SK-MEL-5 (cell line): ENCODE results near the gene CCDC192. TPM values are rescaled to one million over a fixed set of nuclear protein-coding genes. Genes with fewer than 3 reads are reported as not detected.
"Not testable (repeated sequence)": the region's sequence is repeated elsewhere in the genome, so short reads cannot be mapped to it uniquely, and the experiment has no call there.

Source experiments
- DNase-seq: peaks from one replicate; pipeline ENCODE4 v3.0.0-alpha.2; 2016; ENCODE audit warnings: low read depth, low spot score
- in situ Hi-C: cut with HindIII; loops from 2 replicates; pipeline ENCODE4 v1.10.0; 2016; ENCODE audit warnings: low sequenced_read_pairs, high pct_unique_total_duplicates, low pct_unique_long_range_greater_than_20kb
- total RNA-seq: library from RNA; depleted of rRNA; stranded (reverse); fragments of >200 nt; shearing (Covaris generic); gene quantifications from 2 replicates; pipeline ENCODE4 v1.2.3, GENCODE V29; 2014

Gene CCDC192
- total RNA-seq, 1 experiment from 2014 or later: not detected

DNA sequence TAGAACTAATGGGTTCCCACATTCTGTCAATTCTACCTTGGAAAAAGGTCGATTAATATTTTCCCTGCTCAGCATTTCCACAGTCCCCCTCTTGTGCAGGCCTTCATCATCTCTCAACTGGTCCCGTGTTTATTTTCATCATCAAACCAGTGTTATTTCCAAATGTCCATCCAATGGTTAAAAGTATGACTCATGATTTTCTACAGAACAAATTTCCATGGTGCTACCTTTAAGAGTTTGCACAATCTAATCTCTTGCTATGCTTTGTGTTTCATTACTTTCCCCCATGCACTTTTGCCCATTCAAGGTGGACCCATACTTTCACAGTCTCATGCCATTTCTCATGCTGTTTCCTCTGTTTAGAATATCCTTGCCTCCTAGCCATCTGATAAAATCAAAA is 143.7 kb downstream of the CCDC192 start:
- in situ Hi-C loops: no loop called here

GRCh38 chr5:127847641-127848040 is 144.4 kb downstream of the CCDC192 start:
- in situ Hi-C loops, DNase-seq: not testable (repeated sequence)

More for the DNA sequence above, 143.7 kb downstream of the CCDC192 start:
- DNase-seq: no peak

DNA sequence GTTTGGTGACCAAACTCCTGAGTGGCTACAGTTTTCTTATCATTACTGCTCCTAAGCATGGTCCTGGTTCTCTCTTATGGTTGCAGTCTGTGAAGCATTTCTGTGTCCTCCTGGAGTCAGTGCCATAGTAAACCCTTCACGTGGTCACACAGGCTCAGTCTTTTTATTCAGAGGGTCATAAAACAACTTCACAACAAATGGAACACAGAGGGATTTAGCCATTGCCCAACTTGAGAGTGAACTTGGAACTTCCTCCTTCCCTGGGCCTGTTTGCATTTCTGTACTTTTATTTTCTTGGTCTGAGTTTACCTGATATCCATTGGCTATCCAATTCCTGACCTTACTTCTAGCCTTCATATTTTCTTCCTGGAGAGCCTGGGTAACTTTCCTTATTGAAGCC is 144.9 kb downstream of the CCDC192 start:
- no peak for DNase-seq
- in situ Hi-C loops: no loop called here

GRCh38 chr5:127849408-127849807 is 146.2 kb downstream of the CCDC192 start:
- DNase-seq: no peak
- in situ Hi-C loops: no loop called here

- DNase-seq: no peak
- in situ Hi-C loops: no loop called here
These were observed 146.7 kb downstream of the CCDC192 start for GRCh38 chr5:127849891-127850290.

GRCh38 chr5:127851964-127852363 is 148.8 kb downstream of the CCDC192 start:
- DNase-seq: no peak
- in situ Hi-C loops: no loop called here

GRCh38 chr5:127854520-127854919 is 151.3 kb downstream of the CCDC192 start:
- in situ Hi-C loops: no loop called here
- no peak for DNase-seq

DNA sequence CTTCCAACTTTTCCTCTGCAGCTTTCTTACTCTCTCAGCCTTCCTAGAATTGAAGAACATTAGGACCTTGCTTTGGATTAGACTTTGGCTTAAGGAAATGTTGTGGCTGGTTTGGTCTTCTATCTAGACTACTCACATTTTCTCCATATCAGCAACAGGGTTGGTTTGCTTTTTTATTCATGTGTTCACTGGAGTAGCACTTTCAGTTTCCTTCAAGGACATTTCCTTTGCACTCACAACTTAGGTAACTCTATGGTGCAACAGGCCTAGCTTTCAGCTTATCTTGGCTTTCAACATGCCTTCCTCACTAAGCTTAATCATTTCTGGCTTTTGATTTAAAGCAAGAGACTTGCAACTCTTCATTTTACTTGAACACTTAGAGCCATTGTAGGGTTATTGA is 153.1 kb downstream of the CCDC192 start:
- DNase-seq: no peak
- in situ Hi-C loops: no loop called here

DNA sequence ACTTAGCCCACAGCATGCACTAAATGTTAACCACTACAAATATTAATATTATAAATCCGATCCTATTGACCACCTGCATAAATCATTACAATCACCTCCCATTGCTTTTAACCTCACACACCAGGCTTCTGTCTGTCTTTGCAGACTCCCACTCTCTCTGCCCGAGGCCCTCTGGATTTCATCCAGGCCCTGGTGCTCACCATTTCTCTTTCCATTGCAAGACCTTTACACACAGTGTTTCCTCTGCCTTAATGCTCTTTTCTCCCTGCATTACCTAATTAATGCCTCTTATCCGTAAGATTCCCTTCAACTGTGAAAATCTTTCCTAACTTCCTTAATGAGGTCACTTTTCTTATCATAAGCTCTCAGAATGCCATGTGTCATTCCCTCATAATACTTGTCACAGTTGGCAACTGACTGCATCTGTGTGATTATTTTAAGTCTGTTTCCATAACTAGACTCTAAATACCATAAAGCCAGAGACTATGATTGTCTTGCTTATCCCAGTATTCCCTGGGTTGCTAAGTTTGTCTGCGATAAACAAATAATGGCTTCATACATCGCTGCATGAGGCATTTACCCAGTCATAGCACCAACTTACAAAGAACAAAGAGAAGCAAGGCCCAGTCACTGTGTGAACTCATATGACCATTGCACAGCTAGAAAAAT is 155.1 kb downstream of the CCDC192 start:
- in situ Hi-C loops: no loop called here

GRCh38 chr5:127860291-127860690 is 157.1 kb downstream of the CCDC192 start:
- DNase-seq: no peak
- in situ Hi-C loops: no loop called here

More for the DNA sequence above, 155.1 kb downstream of the CCDC192 start:
- peak; percentile 81 for DNase-seq

DNA sequence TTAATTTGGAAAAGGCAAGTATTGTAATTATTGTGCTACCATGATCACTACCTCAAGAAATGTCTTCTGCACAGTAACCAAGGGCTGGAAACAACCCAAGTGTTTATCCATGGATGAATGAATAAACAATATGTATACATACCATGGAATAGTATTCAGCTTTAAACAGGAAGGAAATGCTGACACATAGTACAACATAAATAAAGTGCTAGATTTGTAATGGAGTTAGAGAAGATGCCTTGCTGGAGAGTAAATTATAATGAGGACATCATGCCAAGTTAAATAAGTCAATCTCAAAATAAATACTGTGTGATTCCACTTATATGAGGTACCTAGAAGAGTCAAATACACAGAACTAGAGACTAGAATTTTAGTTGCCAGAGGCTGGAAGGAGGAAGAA is 160.0 kb downstream of the CCDC192 start:
- in situ Hi-C loops: no loop called here

GRCh38 chr5:127863610-127864395 is 160.6 kb downstream of the CCDC192 start:
- in situ Hi-C loops: no loop called here
- DNase-seq: no peak

More for the DNA sequence above, 160.0 kb downstream of the CCDC192 start:
- no peak for DNase-seq

DNA sequence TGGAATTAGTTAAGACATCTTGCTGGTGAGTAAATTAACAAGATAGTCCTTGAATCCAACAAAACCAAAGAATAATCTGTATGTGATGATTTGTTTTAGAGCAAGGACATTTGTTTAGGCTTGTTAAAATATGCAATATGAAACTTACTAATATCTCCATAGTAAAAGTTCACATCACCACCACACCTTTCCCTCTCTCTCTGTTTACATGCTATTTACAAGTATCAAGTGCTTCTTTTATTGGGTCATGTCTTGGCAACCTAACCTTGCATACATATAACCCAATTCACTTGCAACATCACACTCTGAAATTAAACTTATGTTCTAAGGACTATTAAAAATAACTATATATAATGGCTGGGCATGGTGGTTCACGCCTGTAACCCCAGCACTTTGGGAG is 161.3 kb downstream of the CCDC192 start:
- no peak for DNase-seq
- in situ Hi-C loops: no loop called here

DNA sequence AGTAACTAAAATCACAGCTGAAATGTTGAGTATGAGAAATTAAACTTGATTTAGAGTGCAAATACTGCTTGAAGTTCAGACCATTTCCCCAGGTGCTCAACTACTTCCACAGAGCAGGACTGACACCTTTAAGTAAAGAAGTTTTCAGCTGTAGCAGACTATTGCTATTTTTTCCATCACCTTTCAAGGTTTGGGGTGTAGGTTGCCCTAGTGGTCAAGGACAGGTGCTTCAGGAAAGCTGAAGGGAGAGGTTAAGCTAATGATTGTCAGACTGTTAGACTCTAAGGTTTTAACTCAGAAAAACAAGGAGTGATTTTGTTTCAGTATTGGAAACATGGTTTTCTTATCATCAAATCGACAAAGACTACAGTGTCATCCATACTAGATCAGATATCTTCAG is 162.1 kb downstream of the CCDC192 start:
- in situ Hi-C loops: no loop called here
- DNase-seq: no peak

- peak; percentile 48 for DNase-seq
- in situ Hi-C loops: no loop called here
These were observed 164.0 kb downstream of the CCDC192 start for GRCh38 chr5:127867022-127867783.

GRCh38 chr5:127870914-127871313 is 167.7 kb downstream of the CCDC192 start:
- in situ Hi-C loops: no loop called here
- DNase-seq: peak; percentile 66

DNA sequence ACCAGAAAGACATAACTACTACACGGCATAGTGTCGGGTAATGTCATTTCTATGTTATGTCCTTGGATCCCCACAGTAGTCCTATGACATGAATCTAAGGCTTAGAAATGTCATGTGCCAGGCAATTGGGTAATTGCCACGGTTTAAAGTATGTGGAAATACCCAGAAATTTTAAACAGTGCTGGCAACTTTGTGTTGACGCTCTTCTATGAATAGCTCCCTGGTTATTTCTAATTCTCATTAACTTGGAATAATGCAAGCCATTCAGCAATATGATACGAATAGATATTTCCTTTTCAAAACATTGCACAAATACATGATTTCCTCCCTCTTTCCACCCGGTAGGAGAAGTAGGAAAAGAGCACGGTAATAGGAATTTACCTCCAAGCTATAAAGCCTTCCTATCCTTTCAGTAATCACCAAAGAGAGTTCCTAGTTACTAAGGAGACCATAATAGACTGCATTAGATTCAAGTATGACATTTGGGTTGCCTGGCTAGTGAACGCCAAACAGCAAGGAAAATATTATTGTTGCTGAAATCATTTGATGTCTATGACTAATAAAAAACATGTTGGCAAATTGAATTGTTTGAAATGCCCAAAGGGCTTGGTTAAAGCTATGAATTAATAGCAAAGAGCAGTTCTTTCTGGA is 168.4 kb downstream of the CCDC192 start:
- in situ Hi-C loops: no loop called here
- peak; percentile 39 for DNase-seq

DNA sequence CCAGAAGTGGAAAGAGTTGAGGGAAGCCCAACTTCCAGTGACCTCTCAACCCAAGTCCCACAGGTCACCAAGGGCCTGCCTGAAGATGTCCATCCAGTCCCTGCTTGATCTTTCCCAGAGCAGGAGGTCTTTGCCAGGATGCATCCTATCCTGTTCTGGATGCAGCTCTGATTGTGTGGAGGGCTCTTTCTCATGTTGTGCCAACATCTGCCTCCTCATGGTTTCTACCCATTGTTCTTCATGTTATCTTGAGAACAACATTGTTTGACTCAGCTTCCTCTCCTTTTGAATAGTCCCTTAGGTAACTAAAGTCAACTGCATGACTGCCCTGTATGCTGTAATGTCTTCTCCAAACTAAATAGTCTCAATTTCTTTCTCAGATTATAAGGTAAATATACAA is 169.3 kb downstream of the CCDC192 start:
- no peak for DNase-seq
- in situ Hi-C loops: no loop called here
